Tibial artery (tissue), 4 donors: ENCODE measurements around the gene SLC10A2.
"Not testable (repeated sequence)": the region's sequence is repeated elsewhere in the genome, so short reads cannot be mapped to it uniquely, and the experiment has no call there.

Source experiments
- DNase-seq, 2 donors: peaks; one replicate each; pipeline ENCODE4 v3.0.0-alpha.2; 2019
- H3K27ac ChIP-seq, 2 donors: fragments of 200-600 bp; sonication (generic) in 1 of 2; 1 replicate in 1 of 2; 2 replicates in 1 of 2; pipeline ENCODE4 v1.5.1; 2018 to 2019; ENCODE audit warnings: mild to moderate bottlenecking in 1 of 2
- H3K27me3 ChIP-seq, 2 donors: fragments of 200-600 bp; sonication (generic) in 1 of 2; one replicate each; pipeline versions ENCODE4 v1.5.1 to v1.6.0; 2016 to 2019
- H3K36me3 ChIP-seq, 3 donors: fragments of 200-600 bp; sonication (generic) in 2 of 3; one replicate each; pipeline ENCODE4 v1.5.1; 2016 to 2019; ENCODE audit warnings: mild to moderate bottlenecking in 2 of 3
- H3K4me1 ChIP-seq, 4 donors: fragments of 200-600 bp; sonication (generic) in 2 of 4; 1 replicate in 3 of 4; 2 replicates in 1 of 4; pipeline ENCODE4 v1.5.1; 2016 to 2019
- H3K4me3 ChIP-seq, 2 donors: fragments of 200-600 bp; sonication (generic) in 1 of 2; 1 replicate in 1 of 2; 2 replicates in 1 of 2; pipeline ENCODE4 v1.5.1; 2018 to 2019; ENCODE audit warnings: mild to moderate bottlenecking in 2 of 2
- H3K9me3 ChIP-seq, 3 donors: fragments of 200-600 bp; sonication (generic) in 1 of 3; one replicate each; pipeline ENCODE4 v1.5.1; 2016 to 2019
- intact Hi-C: fragments of 100-400 bp; cut with DNase I; formaldehyde crosslinking; loops from one replicate; pipeline ENCODE4 v1.15.0; 2023; ENCODE audit warnings: low total_unique reads
- TF ChIP-seq, protein P1 (sequence below), 2 experiments: fragments of 200-600 bp in 1 of 2; fragments of 450-650 bp in 1 of 2; IDR thresholded peaks; one replicate each; pipeline ENCODE4 v1.5.1; 2017 to 2019; ENCODE audit warnings: antibody characterized with exemption in 2 of 2, mild to moderate bottlenecking in 1 of 2, moderate library complexity in 1 of 2

SLC10A2 gene, protein sequence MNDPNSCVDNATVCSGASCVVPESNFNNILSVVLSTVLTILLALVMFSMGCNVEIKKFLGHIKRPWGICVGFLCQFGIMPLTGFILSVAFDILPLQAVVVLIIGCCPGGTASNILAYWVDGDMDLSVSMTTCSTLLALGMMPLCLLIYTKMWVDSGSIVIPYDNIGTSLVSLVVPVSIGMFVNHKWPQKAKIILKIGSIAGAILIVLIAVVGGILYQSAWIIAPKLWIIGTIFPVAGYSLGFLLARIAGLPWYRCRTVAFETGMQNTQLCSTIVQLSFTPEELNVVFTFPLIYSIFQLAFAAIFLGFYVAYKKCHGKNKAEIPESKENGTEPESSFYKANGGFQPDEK

DNA sequence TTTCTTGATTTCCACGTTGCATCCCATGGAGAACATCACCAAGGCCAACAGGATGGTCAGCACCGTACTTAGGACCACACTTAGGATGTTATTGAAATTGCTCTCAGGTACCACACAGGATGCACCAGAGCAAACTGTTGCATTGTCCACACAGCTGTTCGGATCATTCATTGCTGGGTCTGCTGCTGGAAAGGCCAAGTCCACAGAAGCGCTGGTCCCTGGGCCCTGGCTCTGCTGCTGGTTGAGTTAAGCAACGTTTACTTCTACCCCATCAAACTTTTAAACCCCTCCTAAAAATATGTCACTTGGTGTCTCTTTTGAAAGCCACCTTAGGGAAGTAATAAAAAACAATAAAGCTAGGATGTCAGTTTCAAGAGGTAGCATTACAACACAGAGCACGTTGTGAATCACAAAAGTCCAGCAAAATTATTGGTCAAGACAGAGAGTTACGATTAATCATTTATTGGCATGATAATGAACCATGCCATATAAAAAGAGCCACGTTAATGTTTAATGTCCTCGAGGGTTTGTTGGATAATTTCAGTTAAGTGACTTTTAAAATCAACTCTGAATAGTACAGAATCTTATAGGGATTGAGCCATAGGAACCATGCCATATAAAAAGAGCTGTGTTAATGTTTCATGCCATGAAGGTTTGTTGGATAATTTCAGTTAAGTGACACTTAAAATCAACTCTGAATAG, at the start of gene SLC10A2:
TSS of gene SLC10A2 (minus strand) at position 339 of the 702 bp plus-strand sequence. CDS start at position 171, 168 bp downstream.
- intact Hi-C loops: no loop called here
- no peaks in the 10 kb centered on the region for H3K36me3 ChIP-seq
- H3K9me3 ChIP-seq: no peaks in the 10 kb centered on the region
- no peak within 1 kb of the TSS for H3K4me3 ChIP-seq
- DNase-seq: no peak
- TF ChIP-seq, protein P1, sequence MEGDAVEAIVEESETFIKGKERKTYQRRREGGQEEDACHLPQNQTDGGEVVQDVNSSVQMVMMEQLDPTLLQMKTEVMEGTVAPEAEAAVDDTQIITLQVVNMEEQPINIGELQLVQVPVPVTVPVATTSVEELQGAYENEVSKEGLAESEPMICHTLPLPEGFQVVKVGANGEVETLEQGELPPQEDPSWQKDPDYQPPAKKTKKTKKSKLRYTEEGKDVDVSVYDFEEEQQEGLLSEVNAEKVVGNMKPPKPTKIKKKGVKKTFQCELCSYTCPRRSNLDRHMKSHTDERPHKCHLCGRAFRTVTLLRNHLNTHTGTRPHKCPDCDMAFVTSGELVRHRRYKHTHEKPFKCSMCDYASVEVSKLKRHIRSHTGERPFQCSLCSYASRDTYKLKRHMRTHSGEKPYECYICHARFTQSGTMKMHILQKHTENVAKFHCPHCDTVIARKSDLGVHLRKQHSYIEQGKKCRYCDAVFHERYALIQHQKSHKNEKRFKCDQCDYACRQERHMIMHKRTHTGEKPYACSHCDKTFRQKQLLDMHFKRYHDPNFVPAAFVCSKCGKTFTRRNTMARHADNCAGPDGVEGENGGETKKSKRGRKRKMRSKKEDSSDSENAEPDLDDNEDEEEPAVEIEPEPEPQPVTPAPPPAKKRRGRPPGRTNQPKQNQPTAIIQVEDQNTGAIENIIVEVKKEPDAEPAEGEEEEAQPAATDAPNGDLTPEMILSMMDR (IDR thresholded peaks at IDR 0.05): no peak
- no peaks in the 10 kb centered on the region for H3K27me3 ChIP-seq
- no peaks in the 10 kb centered on the region for H3K4me1 ChIP-seq
- no peak within 1 kb of the TSS for H3K27ac ChIP-seq

DNA sequence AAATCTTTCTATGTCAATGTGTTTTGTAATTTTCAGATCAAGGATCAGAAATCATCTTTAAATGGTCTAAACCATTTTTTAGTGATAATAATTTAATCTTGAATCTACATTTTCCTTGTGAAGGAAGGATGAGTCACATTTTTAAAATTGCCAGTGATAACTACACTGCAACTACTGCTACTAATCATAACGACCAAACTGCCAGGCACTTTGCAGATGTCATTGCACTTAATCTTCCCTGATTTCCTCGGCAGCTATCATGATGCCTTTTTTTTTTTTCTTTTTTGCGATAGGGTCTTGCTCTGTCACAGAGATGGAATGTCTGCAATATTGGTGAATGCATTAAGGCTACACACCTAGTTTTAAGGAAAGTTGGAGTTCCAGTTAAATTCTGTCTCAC, 41.4 kb upstream of the SLC10A2 start:
- TF ChIP-seq, protein P1 (IDR thresholded peaks at IDR 0.05): no peak
- H3K4me1 ChIP-seq: no peaks in the 10 kb centered on the region
- H3K4me3 ChIP-seq: no peak overlapping the region
- intact Hi-C loops: no loop called here
- H3K27me3 ChIP-seq: no peaks in the 10 kb centered on the region
- no peaks in the 10 kb centered on the region for H3K9me3 ChIP-seq
- no peak overlapping the region for H3K27ac ChIP-seq
- H3K36me3 ChIP-seq: no peaks in the 10 kb centered on the region
- DNase-seq: no peak

DNA sequence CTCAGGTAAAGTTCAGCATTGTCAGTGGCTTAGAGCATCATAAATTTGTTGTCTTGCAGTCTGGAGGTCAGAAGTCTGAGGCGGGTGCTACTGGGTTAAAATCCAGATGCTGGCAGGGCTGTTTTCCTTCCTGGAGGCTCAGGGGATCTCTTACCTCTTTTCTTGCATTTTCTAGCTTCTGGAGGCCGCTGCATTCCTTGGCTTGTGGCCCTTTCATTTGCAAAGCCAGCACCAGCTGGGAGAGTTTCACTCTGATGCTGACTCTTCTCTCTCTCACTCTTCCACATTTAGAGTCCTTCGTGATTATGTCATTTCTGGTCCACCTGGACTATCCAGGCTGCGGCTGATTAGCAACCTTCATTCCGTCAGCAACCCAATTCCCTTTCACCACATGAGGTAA, 38.1 kb upstream of the SLC10A2 start:
- Histone ChIP-seq H3K9me3 (no peaks in the 10 kb centered on the region), H3K4me1 (no peaks in the 10 kb centered on the region), H3K36me3 (no peaks in the 10 kb centered on the region), H3K4me3 (no peak overlapping the region), H3K27me3 (no peaks in the 10 kb centered on the region), H3K27ac (no peak overlapping the region)
- intact Hi-C loops: no loop called here
- TF ChIP-seq, protein P1 (IDR thresholded peaks at IDR 0.05): no peak
- DNase-seq: no peak

DNA sequence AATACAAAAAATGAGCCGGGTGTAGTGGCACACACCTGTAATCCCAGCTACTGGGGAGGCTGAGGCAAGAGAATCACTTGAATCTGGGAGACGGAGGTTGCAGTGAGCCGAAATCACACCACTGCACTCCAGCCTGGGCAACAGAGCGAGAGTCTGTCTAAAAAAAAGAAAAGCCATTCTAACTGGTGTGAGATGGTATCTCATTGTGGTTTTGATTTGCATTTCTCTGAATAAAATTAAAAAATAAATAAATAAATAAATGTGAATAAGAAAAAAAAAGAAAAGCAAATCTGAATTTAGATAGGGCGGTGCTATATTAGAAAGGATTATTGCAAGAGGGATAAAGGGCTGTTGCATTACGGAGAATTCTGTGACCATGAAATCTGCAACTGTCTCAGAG, 37.2 kb upstream of the SLC10A2 start:
- DNase-seq, H3K27ac ChIP-seq, H3K36me3 ChIP-seq, H3K27me3 ChIP-seq, H3K4me1 ChIP-seq, H3K4me3 ChIP-seq, intact Hi-C loops, H3K9me3 ChIP-seq: not testable (repeated sequence)

DNA sequence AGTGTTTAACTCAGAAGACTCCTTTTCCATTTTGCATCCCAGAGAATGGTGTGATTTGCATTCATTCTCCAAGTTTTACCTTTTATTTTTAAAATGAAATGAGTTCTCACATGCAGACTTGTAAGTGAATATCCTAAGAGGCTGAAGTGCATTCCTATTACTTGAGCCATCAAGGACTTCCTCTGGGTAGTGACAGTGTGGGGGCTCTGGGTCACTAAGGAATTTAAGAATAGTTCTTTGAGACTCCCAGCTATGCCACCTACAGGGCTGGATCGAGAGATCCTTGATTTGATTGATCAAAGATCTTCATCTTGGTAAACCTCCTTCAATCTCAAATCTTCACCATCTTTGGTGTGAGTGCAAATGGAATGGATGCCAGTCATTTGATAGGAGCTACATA, 36.3 kb upstream of the SLC10A2 start:
- no peak overlapping the region for H3K27ac ChIP-seq
- H3K4me1 ChIP-seq: no peaks in the 10 kb centered on the region
- no peaks in the 10 kb centered on the region for H3K9me3 ChIP-seq
- H3K27me3 ChIP-seq: no peaks in the 10 kb centered on the region
- TF ChIP-seq, protein P1 (IDR thresholded peaks at IDR 0.05): no peak
- no peak overlapping the region for H3K4me3 ChIP-seq
- intact Hi-C loops: no loop called here
- no peaks in the 10 kb centered on the region for H3K36me3 ChIP-seq
- no peak for DNase-seq

DNA sequence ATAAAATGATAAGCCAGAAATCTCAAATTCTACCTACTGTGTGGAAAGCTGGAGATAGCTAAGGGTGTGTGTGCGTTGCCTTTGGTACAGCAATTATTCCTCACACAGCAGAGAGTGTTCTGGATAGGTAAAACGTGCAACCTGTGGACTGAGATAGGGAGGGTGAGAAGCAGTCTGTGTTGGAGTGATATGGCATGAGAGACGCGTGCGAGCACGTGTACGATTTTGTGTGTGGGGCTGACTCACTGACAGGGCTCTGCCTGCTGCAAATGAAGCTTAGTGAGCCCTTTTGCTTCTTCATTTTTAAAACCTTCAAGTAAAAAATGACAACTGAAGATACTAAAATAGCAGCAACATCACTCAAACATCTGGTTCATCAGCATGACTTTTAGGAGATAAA, 35.7 kb upstream of the SLC10A2 start:
- DNase-seq: no peak
- Histone ChIP-seq H3K27ac (no peak overlapping the region), H3K4me1 (no peaks in the 10 kb centered on the region), H3K9me3 (no peaks in the 10 kb centered on the region), H3K4me3 (no peak overlapping the region), H3K36me3 (no peaks in the 10 kb centered on the region), H3K27me3 (no peaks in the 10 kb centered on the region)
- TF ChIP-seq, protein P1 (IDR thresholded peaks at IDR 0.05): no peak
- intact Hi-C loops: no loop called here
